Measurements from ENCODE around the gene DPCD. TPM values are rescaled to one million over a fixed set of nuclear protein-coding genes. Genes with fewer than 3 reads are reported as not detected.
A peak's percentile ranks its signal among the peaks of the same experiment; 100 is the strongest.

Gene DPCD
- 10 to 100 TPM; 18.1 to 73.0 (median 37.3) TPM for total RNA-seq

DNA sequence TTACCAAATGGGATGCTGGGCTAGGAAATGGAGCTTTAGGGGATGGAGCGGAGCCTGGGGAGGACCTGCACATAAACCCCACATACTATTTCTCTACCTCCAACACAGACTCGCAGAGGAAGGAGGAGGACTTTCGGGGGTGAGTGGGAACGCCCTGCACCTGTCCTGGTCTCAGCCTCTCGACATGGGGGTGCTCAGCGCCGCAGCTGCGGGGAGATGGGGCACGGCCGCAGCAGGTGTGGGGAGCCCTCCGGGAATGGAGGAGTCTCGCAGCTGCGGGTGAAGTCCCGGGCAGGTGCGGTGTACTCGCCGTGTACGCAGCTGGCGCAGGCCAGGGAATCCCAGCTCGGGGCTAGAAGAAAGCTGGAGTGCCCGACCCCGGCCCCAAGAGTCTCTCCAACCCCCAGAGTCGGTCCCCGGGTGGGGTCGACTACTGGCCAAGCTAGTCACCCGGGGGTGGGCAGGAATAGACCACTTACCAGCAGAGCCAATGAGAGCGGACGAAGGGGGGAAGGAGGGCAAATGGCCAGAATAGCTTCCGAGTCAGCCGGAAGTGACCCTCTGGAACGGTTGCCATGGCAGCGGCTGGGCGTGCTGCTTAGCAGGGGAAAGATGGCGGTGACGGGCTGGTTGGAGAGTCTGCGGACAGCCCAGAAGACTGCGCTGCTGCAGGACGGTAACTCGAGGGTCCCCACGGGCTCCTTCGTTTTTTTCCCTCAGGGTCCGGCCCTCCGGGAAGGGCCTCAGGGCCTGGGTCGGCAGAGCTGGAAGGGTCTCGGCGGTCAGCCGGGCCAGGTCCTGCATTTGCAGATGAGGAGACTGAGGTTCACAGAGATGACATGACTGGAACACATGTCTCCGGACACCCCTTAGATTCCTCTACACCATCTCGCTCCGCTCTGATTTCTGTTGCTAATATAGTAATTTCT, at the start of gene DPCD, which contains the start of gene POLL:
TSS of gene DPCD (plus strand) at position 597 of the 929 bp plus-strand sequence. CDS start at position 613, 16 bp downstream.
TSS of gene POLL (minus strand) at position 533 of the 929 bp plus-strand sequence. CDS start 897 bp downstream, outside the sequence.
- H3K4me3 ChIP-seq (replicated peaks in 1 of 3), result peak within 1 kb of the TSS; percentile 53 to 68 (median 56)
- peak; percentile 98 for DNase-seq
- TF ChIP-seq, protein P1, sequence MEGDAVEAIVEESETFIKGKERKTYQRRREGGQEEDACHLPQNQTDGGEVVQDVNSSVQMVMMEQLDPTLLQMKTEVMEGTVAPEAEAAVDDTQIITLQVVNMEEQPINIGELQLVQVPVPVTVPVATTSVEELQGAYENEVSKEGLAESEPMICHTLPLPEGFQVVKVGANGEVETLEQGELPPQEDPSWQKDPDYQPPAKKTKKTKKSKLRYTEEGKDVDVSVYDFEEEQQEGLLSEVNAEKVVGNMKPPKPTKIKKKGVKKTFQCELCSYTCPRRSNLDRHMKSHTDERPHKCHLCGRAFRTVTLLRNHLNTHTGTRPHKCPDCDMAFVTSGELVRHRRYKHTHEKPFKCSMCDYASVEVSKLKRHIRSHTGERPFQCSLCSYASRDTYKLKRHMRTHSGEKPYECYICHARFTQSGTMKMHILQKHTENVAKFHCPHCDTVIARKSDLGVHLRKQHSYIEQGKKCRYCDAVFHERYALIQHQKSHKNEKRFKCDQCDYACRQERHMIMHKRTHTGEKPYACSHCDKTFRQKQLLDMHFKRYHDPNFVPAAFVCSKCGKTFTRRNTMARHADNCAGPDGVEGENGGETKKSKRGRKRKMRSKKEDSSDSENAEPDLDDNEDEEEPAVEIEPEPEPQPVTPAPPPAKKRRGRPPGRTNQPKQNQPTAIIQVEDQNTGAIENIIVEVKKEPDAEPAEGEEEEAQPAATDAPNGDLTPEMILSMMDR (IDR thresholded peaks at IDR 0.05), result no peak
- peak in 1 of 2 donors; percentile 50 for TF ChIP-seq POLR2A (IDR thresholded peaks at IDR 0.05)
- H3K27me3 ChIP-seq, result no peaks in the 10 kb centered on the region
- peak within 1 kb of the TSS in 2 of 3 donors; percentile 7 to 50 for H3K27ac ChIP-seq
- intact Hi-C loops (cut with DNase I), result no loop called here
- H3K36me3 ChIP-seq, result peaks cover 0 to 8% of the 10 kb centered on the region in 2 donors
- 0 to 1% methylated on average over 30 to 32 of the region's 50 CpGs for WGBS, 2 donors
- no peaks in the 10 kb centered on the region for H3K9me3 ChIP-seq
- peaks cover 16 to 17% of the 10 kb centered on the region in 2 donors for H3K4me1 ChIP-seq

DNA sequence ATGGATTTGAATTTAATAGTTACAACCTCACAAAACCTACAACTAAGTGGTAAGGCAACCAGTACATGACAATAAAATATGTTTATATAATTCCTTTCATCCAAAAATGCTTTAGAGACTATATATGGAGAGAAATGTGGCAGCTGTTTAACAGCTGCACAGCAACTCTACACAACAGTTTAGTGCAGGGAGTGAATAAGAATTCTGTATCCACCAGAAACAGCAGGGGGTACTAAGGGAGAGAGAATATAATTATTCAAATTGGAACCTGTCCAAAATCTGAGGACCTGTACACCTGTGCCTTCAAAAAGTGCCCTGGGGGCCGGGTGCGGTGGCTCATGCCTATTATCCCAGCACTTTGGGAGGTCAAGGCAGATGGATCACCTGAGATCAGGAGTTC, 49.7 kb upstream of the DPCD start:
- Histone ChIP-seq H3K36me3 (peaks cover under 1 to 12% of the 10 kb centered on the region in 2 donors), H3K4me1 (no peaks in the 10 kb centered on the region), H3K4me3 (replicated peaks in 1 of 3) (no peak overlapping the region), H3K27me3 (no peaks in the 10 kb centered on the region), H3K9me3 (no peaks in the 10 kb centered on the region), H3K27ac (no peak overlapping the region)
- intact Hi-C loops (cut with DNase I), result no loop called here
- TF ChIP-seq, protein P1 (IDR thresholded peaks at IDR 0.05), result no peak
- TF ChIP-seq POLR2A (IDR thresholded peaks at IDR 0.05), result no peak
- no peak for DNase-seq
- 100% methylated on average over 2 of the region's 2 CpGs for WGBS, 2 donors

DNA sequence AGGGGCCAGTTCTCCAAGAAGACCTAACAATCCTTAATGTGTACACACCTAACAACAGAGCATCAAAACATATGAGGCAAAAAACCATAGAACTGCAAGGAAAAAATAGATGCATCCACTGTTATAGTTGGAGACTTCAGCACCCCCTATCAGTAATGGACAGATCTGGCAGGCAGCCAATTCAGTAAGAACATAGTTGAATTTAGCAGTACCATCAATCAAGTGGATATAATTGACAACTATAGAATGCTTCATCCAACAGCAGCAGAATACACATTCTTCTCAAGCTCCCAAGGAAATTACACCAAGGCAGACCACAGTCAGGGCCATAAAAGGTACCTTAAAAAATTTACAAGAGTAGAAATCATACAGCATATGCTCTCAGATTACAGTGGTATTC, 42.2 kb upstream of the DPCD start:
- TF ChIP-seq, protein P1 (IDR thresholded peaks at IDR 0.05), result no peak
- TF ChIP-seq POLR2A (IDR thresholded peaks at IDR 0.05), result no peak
- Histone ChIP-seq H3K9me3 (no peaks in the 10 kb centered on the region), H3K4me3 (replicated peaks in 1 of 3) (no peak overlapping the region), H3K36me3 (no peaks in the 10 kb centered on the region), H3K27ac (no peak overlapping the region), H3K4me1 (no peaks in the 10 kb centered on the region), H3K27me3 (no peaks in the 10 kb centered on the region)
- intact Hi-C loops (cut with DNase I), result no loop called here
- no peak for DNase-seq

DNA sequence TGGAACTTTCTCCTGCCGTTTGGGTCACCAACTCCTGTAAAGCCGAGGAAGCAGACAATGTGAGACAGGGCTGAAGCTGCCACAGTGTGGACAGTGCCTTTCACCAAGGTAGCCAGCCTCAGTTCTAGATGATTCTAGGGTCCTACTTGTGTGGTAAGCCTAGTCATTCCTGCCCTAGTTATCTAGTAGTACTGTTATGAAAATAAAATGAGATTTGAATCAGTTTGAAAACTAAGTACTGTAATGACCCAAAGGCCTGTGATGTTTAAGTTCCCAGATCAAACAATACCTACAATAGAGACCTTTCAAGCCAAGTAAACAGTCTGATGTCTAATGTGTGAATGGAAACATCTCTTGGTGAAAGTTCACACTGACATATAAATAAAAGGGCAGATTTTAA, 37.2 kb upstream of the DPCD start:
- no peak for DNase-seq
- H3K4me1 ChIP-seq, result no peaks in the 10 kb centered on the region
- TF ChIP-seq, protein P1 (IDR thresholded peaks at IDR 0.05), result no peak
- TF ChIP-seq POLR2A (IDR thresholded peaks at IDR 0.05), result no peak
- no peak overlapping the region for H3K27ac ChIP-seq
- no peak overlapping the region for H3K4me3 ChIP-seq (replicated peaks in 1 of 3)
- WGBS, 2 donors, result 91 to 95% methylated on average over 2 of the region's 2 CpGs
- intact Hi-C loops (cut with DNase I), result no loop called here
- H3K27me3 ChIP-seq, result no peaks in the 10 kb centered on the region
- no peaks in the 10 kb centered on the region for H3K9me3 ChIP-seq
- peaks cover 4 to 13% of the 10 kb centered on the region in 2 donors for H3K36me3 ChIP-seq

DNA sequence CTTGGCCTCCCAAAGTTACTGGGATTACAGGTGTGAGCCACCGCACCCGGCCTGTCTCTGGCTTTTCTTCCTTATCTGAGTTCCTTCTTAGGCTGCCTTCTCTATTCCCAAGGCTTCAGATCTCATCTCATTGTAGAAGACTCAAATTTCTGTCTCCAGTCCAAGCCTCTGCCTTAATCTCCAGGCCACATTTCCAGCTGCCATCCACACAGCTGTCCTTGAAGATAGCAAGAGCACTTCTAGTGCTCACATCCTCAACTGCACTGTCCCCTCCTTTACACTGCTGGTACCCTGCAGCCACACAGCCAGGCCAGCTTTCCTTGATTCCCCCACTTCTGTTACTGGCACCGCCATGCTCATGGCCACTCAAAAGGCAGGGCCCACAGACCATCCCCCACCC, 35.7 kb upstream of the DPCD start:
- 96 to 98% methylated on average over 3 of the region's 3 CpGs for WGBS, 2 donors
- TF ChIP-seq, protein P1 (IDR thresholded peaks at IDR 0.05), result no peak
- TF ChIP-seq POLR2A (IDR thresholded peaks at IDR 0.05), result no peak
- H3K4me3 ChIP-seq (replicated peaks in 1 of 3), result no peak overlapping the region
- H3K9me3 ChIP-seq, result no peaks in the 10 kb centered on the region
- no peak overlapping the region for H3K27ac ChIP-seq
- intact Hi-C loops (cut with DNase I), result no loop called here
- no peaks in the 10 kb centered on the region for H3K4me1 ChIP-seq
- peaks cover 4 to 13% of the 10 kb centered on the region in 2 donors for H3K36me3 ChIP-seq
- H3K27me3 ChIP-seq, result no peaks in the 10 kb centered on the region
- no peak for DNase-seq
